Caco-2 (cell line): Measurements from ENCODE around the gene CCDC87. TPM values are rescaled to one million over a fixed set of nuclear protein-coding genes. Genes with fewer than 3 reads are reported as not detected.

ENCODE experiments used
- BruUV-seq: library from RNA; stranded (reverse); fragments of 400-500 nt; replicated peaks from 2 replicates; lab custom pipeline; 2021; lab: Mats Ljungman, UMichigan
- CTCF ChIA-PET: fragments of 300-600 bp; sonication (Branson Sonifier 250); formaldehyde crosslinking; loops from one replicate; lab custom pipeline; 2022; ENCODE audit warnings: antibody characterized with exemption; lab: Charles Lee
- POLR2A ChIA-PET: fragments of 300-600 bp; sonication (Branson Sonifier 250); formaldehyde crosslinking; loops from one replicate; lab custom pipeline; 2022; ENCODE audit warnings: antibody characterized with exemption; lab: Charles Lee
- DNase-seq, 2 experiments: peaks; one replicate each; pipeline versions ENCODE4 v3.0.0 to v3.0.0-alpha.2; 2020 to 2022
- H3K27me3 ChIP-seq: replicated peaks from 2 replicates; pipeline ENCODE4 v1.6.0; 2011; ENCODE audit warnings: low read length; ENCODE audit not compliant: control insufficient read depth, insufficient read depth
- H3K36me3 ChIP-seq: 2 replicates; pipeline ENCODE4 v1.5.1; 2011; ENCODE audit warnings: low read length; ENCODE audit not compliant: control insufficient read depth, insufficient read depth
- H3K4me1 ChIP-seq: fragments of 250-450 bp; sonication (Bioruptor Pico); 2 replicates; pipeline ENCODE4 v1.5.1; 2020; ENCODE audit warnings: mild to moderate bottlenecking
- H3K4me3 ChIP-seq: 2 replicates; pipeline ENCODE4 v1.5.1; 2011; ENCODE audit warnings: low read depth, mild to moderate bottlenecking, control low read depth, low read length
- H3K9me3 ChIP-seq: fragments of 250-450 bp; sonication (Bioruptor Pico); 2 replicates; pipeline ENCODE4 v1.5.1; 2020; ENCODE audit warnings: mild to moderate bottlenecking, moderate library complexity
- H3K27ac Mint-ChIP-seq: one replicate; pipeline ENCODE4 v1.8.0; 2022; ENCODE audit warnings: mixed read lengths; ENCODE audit not compliant: unreplicated experiment
- H3K27me3 Mint-ChIP-seq: one replicate; pipeline ENCODE4 v1.8.0; 2022; ENCODE audit warnings: mixed read lengths; ENCODE audit not compliant: insufficient read depth, unreplicated experiment
- H3K36me3 Mint-ChIP-seq: one replicate; pipeline ENCODE4 v1.8.0; 2022; ENCODE audit warnings: mild to moderate bottlenecking, mixed read lengths; ENCODE audit not compliant: insufficient read depth, unreplicated experiment
- H3K4me1 Mint-ChIP-seq: one replicate; pipeline ENCODE4 v1.8.0; 2022; ENCODE audit warnings: low read depth, mixed read lengths; ENCODE audit not compliant: unreplicated experiment
- H3K4me3 Mint-ChIP-seq: one replicate; pipeline ENCODE4 v1.8.0; 2022; ENCODE audit warnings: mild to moderate bottlenecking, moderate library complexity, mixed read lengths; ENCODE audit not compliant: unreplicated experiment
- H3K9me3 Mint-ChIP-seq: one replicate; pipeline ENCODE4 v1.8.0; 2022; ENCODE audit warnings: mixed read lengths; ENCODE audit not compliant: unreplicated experiment
- CTCF ChIP-seq, 2 experiments: fragments of 200-600 bp in 1 of 2; IDR thresholded peaks; 1 replicate in 1 of 2; 2 replicates in 1 of 2; pipeline versions ENCODE4 v1.5.1 to v1.8.0; 2011 to 2022; ENCODE audit warnings: antibody characterized with exemption in 1 of 2, control low read depth in 1 of 2, inconsistent platforms in 1 of 2, low read depth in 1 of 2, low read length in 1 of 2, mild to moderate bottlenecking in 1 of 2, moderate library complexity in 1 of 2; ENCODE audit not compliant: insufficient read depth in 1 of 2, severe bottlenecking in 1 of 2, unreplicated experiment in 1 of 2
- intact Hi-C: fragments of 100-400 bp; cut with micrococcal nuclease; formaldehyde crosslinking; loops from one replicate; pipeline ENCODE4 v1.10.0; 2022; ENCODE audit not compliant: unreplicated experiment
- total RNA-seq: library from RNA; stranded (reverse); gene quantifications from 2 replicates; pipeline ENCODE4 v1.2.3, GENCODE V29; 2022

Gene CCDC87
- total RNA-seq, 1 experiment from 2014 or later: 1.0 TPM

- CTCF ChIA-PET: no interaction called here
- BruUV-seq: no TSS peak
- intact Hi-C loops: no loop called here
- no peak for TF ChIP-seq CTCF (IDR thresholded peaks at IDR 0.05; ENCODE audit: insufficient read depth in 1 of 2, low read depth in 1 of 2, low read length in 1 of 2, severe bottlenecking in 1 of 2, unreplicated experiment in 1 of 2)
- no peaks in the 10 kb centered on the region for H3K9me3 Mint-ChIP-seq
- no peak overlapping the region for H3K4me3 Mint-ChIP-seq
- H3K27ac Mint-ChIP-seq: no peak overlapping the region
- POLR2A ChIA-PET: interaction anchor here (1.1 to 2.5 kb wide), 3 partner anchors 10 to 12 kb away, joined by 3 to 31 read pairs (median 6); partner anchors contain the start of genes RBM14 and RBM4
- no peaks in the 10 kb centered on the region for H3K4me1 ChIP-seq
- H3K27me3 Mint-ChIP-seq: no peaks in the 10 kb centered on the region
- H3K4me3 ChIP-seq: no peak overlapping the region
- peaks cover 24% of the 10 kb centered on the region for H3K36me3 ChIP-seq
- no peaks in the 10 kb centered on the region for H3K9me3 ChIP-seq
- H3K4me1 Mint-ChIP-seq: no peaks in the 10 kb centered on the region
- DNase-seq: no peak
- no peaks in the 10 kb centered on the region for H3K27me3 ChIP-seq
- peaks cover 98% of the 10 kb centered on the region for H3K36me3 Mint-ChIP-seq
Observed at GRCh38 chr11:66626926-66627325, 34.1 kb upstream of the CCDC87 start.

GRCh38 chr11:66626382-66626781 is 33.5 kb upstream of the CCDC87 start:
- ChIA-PET CTCF (no interaction called here), POLR2A (interaction anchor here (2.3 kb wide), 1 partner anchor 10 kb away, joined by 17 read pairs; the partner anchor contains the start of gene RBM14)
- Histone ChIP-seq H3K9me3 (no peaks in the 10 kb centered on the region), H3K36me3 (peaks cover 23% of the 10 kb centered on the region), H3K4me1 (no peaks in the 10 kb centered on the region), H3K27me3 (no peaks in the 10 kb centered on the region), H3K4me3 (no peak overlapping the region)
- Mint-ChIP-seq H3K36me3 (peaks cover 98% of the 10 kb centered on the region), H3K27me3 (no peaks in the 10 kb centered on the region), H3K27ac (no peak overlapping the region), H3K4me1 (no peaks in the 10 kb centered on the region), H3K4me3 (no peak overlapping the region), H3K9me3 (no peaks in the 10 kb centered on the region)
- DNase-seq: no peak
- intact Hi-C loops: no loop called here
- BruUV-seq: no TSS peak
- TF ChIP-seq CTCF (IDR thresholded peaks at IDR 0.05; ENCODE audit: insufficient read depth in 1 of 2, low read depth in 1 of 2, low read length in 1 of 2, severe bottlenecking in 1 of 2, unreplicated experiment in 1 of 2): no peak

GRCh38 chr11:66625752-66626149 is 32.9 kb upstream of the CCDC87 start:
- intact Hi-C loops: no loop called here
- ChIA-PET CTCF (no interaction called here), POLR2A (interaction anchor here (0.6 to 2.3 kb wide), 3 partner anchors 9 to 48 kb away, joined by 4 to 17 read pairs (median 14); partner anchors contain the start of genes RBM14 and RBM4)
- Histone ChIP-seq H3K9me3 (no peaks in the 10 kb centered on the region), H3K36me3 (peaks cover 23% of the 10 kb centered on the region), H3K4me3 (no peak overlapping the region), H3K4me1 (no peaks in the 10 kb centered on the region), H3K27me3 (no peaks in the 10 kb centered on the region)
- Mint-ChIP-seq H3K27ac (no peak overlapping the region), H3K27me3 (no peaks in the 10 kb centered on the region), H3K4me1 (no peaks in the 10 kb centered on the region), H3K4me3 (no peak overlapping the region), H3K9me3 (no peaks in the 10 kb centered on the region), H3K36me3 (peaks cover 98% of the 10 kb centered on the region)
- no peak for DNase-seq
- no TSS peak for BruUV-seq
- no peak for TF ChIP-seq CTCF (IDR thresholded peaks at IDR 0.05; ENCODE audit: insufficient read depth in 1 of 2, low read depth in 1 of 2, low read length in 1 of 2, severe bottlenecking in 1 of 2, unreplicated experiment in 1 of 2)
